Vein endothelial cell (primary cell): ENCODE measurements around the gene NIF3L1. TPM values are rescaled to one million over a fixed set of nuclear protein-coding genes. Genes with fewer than 3 reads are reported as not detected.

Experiments
- small RNA-seq: library from RNA; depleted of rRNA; stranded (forward); fragments of <200 nt; gene quantifications from one replicate; pipeline ENCODE3, GENCODE V24; 2012
- total RNA-seq: library from RNA; depleted of rRNA; stranded (reverse); fragments of >200 nt; gene quantifications from 2 replicates; pipeline ENCODE4 v1.2.3, GENCODE V29; 2012

The NIF3L1 gene
- total RNA-seq = 14.7 and 17.1 TPM in 2 replicates

GRCh38 chr2:200888704-200889625, at the start of gene NIF3L1, which contains the start of gene PPIL3:
Gene NIF3L1 (plus strand): TSS chr2:200889371. CDS start chr2:200891944, 2,573 bp downstream.
Gene PPIL3 (minus strand): TSS chr2:200889077. CDS start chr2:200887615, 1,462 bp downstream.

GRCh38 chr2:200864176-200865034, 24.8 kb upstream of the NIF3L1 start, which contains the start of gene CLK1:
Gene CLK1 (minus strand): TSS chr2:200864658. CDS start chr2:200861862, 2,796 bp downstream.

Small RNAs within 50 kb of the gene (small RNA-seq; reads per million reads assigned to genes)
- gene RF00019 = not detected
- gene RNA5SP115 = not detected
- gene RNU6-312P = not detected
- not detected for gene RNU6-762P

Other genes with a start within 250 kb of the NIF3L1 start
- 688 and 724 TPM in 2 replicates for gene BZW1, start 77.5 kb upstream of the NIF3L1 start, total RNA-seq
- gene CLK1, start 24.7 kb upstream of the NIF3L1 start, total RNA-seq = 50.6 and 64.1 TPM in 2 replicates
- gene PPIL3, start 294 bp upstream of the NIF3L1 start, total RNA-seq = 24.5 and 27.9 TPM in 2 replicates
- 13.7 and 23.4 TPM in 2 replicates for gene ORC2, start 74.3 kb downstream of the NIF3L1 start, total RNA-seq
- 15.4 and 20.1 TPM in 2 replicates for gene HYCC2, start 182.3 kb downstream of the NIF3L1 start, total RNA-seq
- 42.5 and 50.3 TPM in 2 replicates for gene NDUFB3, start 182.6 kb downstream of the NIF3L1 start, total RNA-seq
- 293 and 295 TPM in 2 replicates for gene CFLAR, start 226.8 kb downstream of the NIF3L1 start, total RNA-seq